Liver (tissue), 9 donors: ENCODE measurements around the gene PELO. TPM values are rescaled to one million over a fixed set of nuclear protein-coding genes. Genes with fewer than 3 reads are reported as not detected.
"Not testable (repeated sequence)": the region's sequence is repeated elsewhere in the genome, so short reads cannot be mapped to it uniquely, and the experiment has no call there.

ENCODE experiments used
- DNase-seq: peaks from one replicate; pipeline ENCODE4 v3.0.0-alpha.2; 2017; ENCODE audit warnings: low spot score
- H3K27ac ChIP-seq, 2 donors: one replicate each; pipeline ENCODE4 v1.7.0; 2013; ENCODE audit warnings: inconsistent platforms in 2 of 2, low read length in 2 of 2, control low read depth in 1 of 2, low read depth in 1 of 2, mild to moderate bottlenecking in 1 of 2
- H3K27me3 ChIP-seq, 4 donors: one replicate each; pipeline versions ENCODE4 v1.6.1 to v1.7.0; 2013; ENCODE audit warnings: low read length in 3 of 4, inconsistent platforms in 1 of 4, mild to moderate bottlenecking in 1 of 4, moderate library complexity in 1 of 4; ENCODE audit not compliant: control insufficient read depth in 4 of 4, insufficient read depth in 4 of 4
- H3K36me3 ChIP-seq, 4 donors: one replicate each; pipeline versions ENCODE4 v1.6.1 to v1.7.0; 2013; ENCODE audit warnings: low read length in 3 of 4, mild to moderate bottlenecking in 3 of 4, low read depth in 1 of 4, moderate library complexity in 1 of 4; ENCODE audit not compliant: control insufficient read depth in 4 of 4, insufficient read depth in 3 of 4
- H3K4me1 ChIP-seq, 4 donors: one replicate each; pipeline versions ENCODE4 v1.6.1 to v1.7.0; 2013; ENCODE audit warnings: low read length in 3 of 4, mild to moderate bottlenecking in 3 of 4, moderate library complexity in 1 of 4; ENCODE audit not compliant: control insufficient read depth in 4 of 4, insufficient read depth in 4 of 4
- H3K4me3 ChIP-seq, 3 donors: one replicate each; pipeline versions ENCODE4 v1.6.1 to v1.7.0; 2013; ENCODE audit warnings: low read length in 3 of 3, control low read depth in 1 of 3, low read depth in 1 of 3, mild to moderate bottlenecking in 1 of 3
- H3K9ac ChIP-seq, 2 donors: one replicate each; pipeline ENCODE4 v1.7.0; 2013; ENCODE audit warnings: low read length in 2 of 2, mild to moderate bottlenecking in 2 of 2, moderate library complexity in 2 of 2, control low read depth in 1 of 2, low read depth in 1 of 2
- H3K9me3 ChIP-seq, 4 donors: one replicate each; pipeline versions ENCODE4 v1.6.1 to v1.7.0; 2013; ENCODE audit warnings: low read length in 3 of 4; ENCODE audit not compliant: control insufficient read depth in 4 of 4
- CTCF ChIP-seq: fragments of 150-350 bp; IDR thresholded peaks from 2 replicates; pipeline ENCODE4 v1.5.1; 2017; ENCODE audit warnings: improper control_type of control experiment, low read depth, low read length; ENCODE audit not compliant: missing input control
- FOXA1 ChIP-seq: IDR thresholded peaks from 2 replicates; pipeline ENCODE4 v1.6.1; 2016; ENCODE audit warnings: antibody characterized with exemption
- FOXA2 ChIP-seq: IDR thresholded peaks from 2 replicates; pipeline ENCODE4 v1.6.1; 2016; ENCODE audit warnings: antibody characterized with exemption
- RAD21 ChIP-seq, 2 donors: IDR thresholded peaks; 2 replicates each; pipeline ENCODE4 v1.6.1; 2016; ENCODE audit warnings: antibody characterized with exemption in 2 of 2, mild to moderate bottlenecking in 2 of 2
- REST ChIP-seq: IDR thresholded peaks from 2 replicates; pipeline ENCODE4 v1.6.1; 2016; ENCODE audit warnings: antibody characterized with exemption, mild to moderate bottlenecking
- RXRA ChIP-seq, 2 donors: IDR thresholded peaks; 2 replicates each; pipeline ENCODE4 v1.6.1; 2017 to 2018; ENCODE audit warnings: antibody characterized with exemption in 2 of 2, mild to moderate bottlenecking in 1 of 2
- SP1 ChIP-seq: IDR thresholded peaks from 2 replicates; pipeline ENCODE4 v1.6.1; 2018; ENCODE audit warnings: antibody characterized with exemption, mild to moderate bottlenecking
- TAF1 ChIP-seq: conservative IDR thresholded peaks from 2 replicates; pipeline ENCODE4 v1.6.1; 2016; ENCODE audit warnings: antibody characterized with exemption, mild to moderate bottlenecking
- ZBTB33 ChIP-seq: IDR thresholded peaks from 2 replicates; pipeline ENCODE4 v1.6.1; 2016; ENCODE audit warnings: antibody characterized with exemption
- WGBS: extraction: QIAGEN DNeasy Blood & Tissue Kit; methylation state at CpG from one replicate; pipeline ENCODE4 v1.1.7; 2013; 5-methylcytosine and 5-hydroxymethylcytosine counted together
- polyA plus RNA-seq, 2 donors: library from polyadenylated mRNA; stranded (reverse) in 1 of 2; unstranded in 1 of 2; fragments of 200-250 nt in 1 of 2; fragments of >200 nt in 1 of 2; fragmentation: Nextera tagmentation in 1 of 2; extraction: Ambion mirVana in 1 of 2; gene quantifications; one replicate each; pipeline versions ENCODE4 v1.2.1 to v1.2.3, GENCODE V29; 2013 to 2015
- total RNA-seq, 2 donors: library from RNA; depleted of rRNA; stranded (reverse); fragments of >200 nt; gene quantifications; one replicate each; pipeline ENCODE4 v1.2.3, GENCODE V29; 2014
- donor health status: healthy.
- donor health status: healthy.
- donor health status: healthy.
- donor health status: healthy.
- donor health status: healthy.

Gene PELO
- total and polyA plus RNA-seq, 4 donors = 10.1 to 24.6 (median 16.5) TPM

GRCh38 chr5:52744867-52745458 lies 42.8 kb upstream of the PELO start:
- not testable (repeated sequence) for H3K4me3 ChIP-seq, H3K27me3 ChIP-seq, DNase-seq, H3K36me3 ChIP-seq, H3K9ac ChIP-seq, H3K27ac ChIP-seq, H3K9me3 ChIP-seq, H3K4me1 ChIP-seq
- WGBS = 94% methylated on average over 2 of the region's 2 CpGs

GRCh38 chr5:52746539-52746938 lies 41.2 kb upstream of the PELO start:
- Histone ChIP-seq H3K27me3 (no peaks in the 10 kb centered on the region), H3K36me3 (no peaks in the 10 kb centered on the region), H3K4me1 (no peaks in the 10 kb centered on the region), H3K27ac (no peak overlapping the region), H3K9ac (no peak overlapping the region), H3K4me3 (no peak overlapping the region), H3K9me3 (no peaks in the 10 kb centered on the region)
- no peak for TF ChIP-seq ZBTB33
- no peak for TF ChIP-seq CTCF
- no peak for TF ChIP-seq SP1
- no peak for TF ChIP-seq RXRA (IDR thresholded peaks at IDR 0.05)
- TF ChIP-seq TAF1 = no peak
- no peak for TF ChIP-seq FOXA1
- WGBS = 80% methylated on average over 2 of the region's 2 CpGs
- no peak for DNase-seq

GRCh38 chr5:52748590-52748989 lies 39.1 kb upstream of the PELO start:
- no peaks in the 10 kb centered on the region for H3K4me1 ChIP-seq
- H3K27ac ChIP-seq = no peak overlapping the region
- WGBS = 39% methylated on average over 1 of the region's 1 CpG
- TF ChIP-seq RXRA (IDR thresholded peaks at IDR 0.05) (no peak), CTCF (no peak), RAD21 (IDR thresholded peaks at IDR 0.05) (no peak), SP1 (no peak), REST (no peak), FOXA2 (no peak)
- DNase-seq = no peak
- no peaks in the 10 kb centered on the region for H3K9me3 ChIP-seq
- no peak overlapping the region for H3K4me3 ChIP-seq
- no peaks in the 10 kb centered on the region for H3K36me3 ChIP-seq
- no peaks in the 10 kb centered on the region for H3K27me3 ChIP-seq
- no peak overlapping the region for H3K9ac ChIP-seq
